RWPE2 (cell line): Measurements from ENCODE around the gene ZNF563.
A peak's percentile ranks its signal among the peaks of the same experiment; 100 is the strongest.

Experiments
- ATAC-seq: fragments of 200-7000 bp; cut with Tn5 transposase; 3 replicates; pipeline ENCODE4 v1.9.1; 2021; ENCODE audit warnings: low read depth
- DNase-seq: peaks from one replicate; pipeline ENCODE4 v3.0.0-alpha.2; 2020; ENCODE audit warnings: low spot score
- H3K27ac ChIP-seq: fragments of 450-650 bp; 2 replicates; pipeline ENCODE4 v1.5.1; 2017; ENCODE audit warnings: mild to moderate bottlenecking; ENCODE audit not compliant: poor library complexity, severe bottlenecking
- H3K27me3 ChIP-seq: fragments of 250-450 bp; sonication (Bioruptor Pico); 2 replicates; pipeline ENCODE4 v1.5.1; 2021; ENCODE audit warnings: mild to moderate bottlenecking, moderate library complexity; ENCODE audit not compliant: insufficient read depth, poor library complexity, severe bottlenecking
- H3K36me3 ChIP-seq: fragments of 250-450 bp; sonication (Bioruptor Pico); 2 replicates; pipeline ENCODE4 v1.5.1; 2020; ENCODE audit warnings: low read depth, mild to moderate bottlenecking, moderate library complexity
- H3K4me1 ChIP-seq: fragments of 250-450 bp; sonication (Bioruptor Pico); 2 replicates; pipeline ENCODE4 v1.5.1; 2021; ENCODE audit warnings: mild to moderate bottlenecking, moderate library complexity; ENCODE audit not compliant: insufficient read depth, poor library complexity, severe bottlenecking
- H3K4me3 ChIP-seq: fragments of 250-450 bp; sonication (Bioruptor Pico); 2 replicates; pipeline ENCODE4 v1.5.1; 2021; ENCODE audit warnings: mild to moderate bottlenecking, moderate library complexity; ENCODE audit not compliant: severe bottlenecking
- H3K9me3 ChIP-seq: fragments of 250-450 bp; sonication (Bioruptor Pico); 2 replicates; pipeline ENCODE4 v1.5.1; 2021; ENCODE audit warnings: mild to moderate bottlenecking, moderate library complexity; ENCODE audit not compliant: severe bottlenecking
- CTCF ChIP-seq: fragments of 450-650 bp; IDR thresholded peaks from one replicate; pipeline ENCODE4 v1.5.1; 2017; ENCODE audit warnings: mild to moderate bottlenecking, moderate library complexity; ENCODE audit not compliant: poor library complexity, severe bottlenecking

ZNF563 gene

DNA sequence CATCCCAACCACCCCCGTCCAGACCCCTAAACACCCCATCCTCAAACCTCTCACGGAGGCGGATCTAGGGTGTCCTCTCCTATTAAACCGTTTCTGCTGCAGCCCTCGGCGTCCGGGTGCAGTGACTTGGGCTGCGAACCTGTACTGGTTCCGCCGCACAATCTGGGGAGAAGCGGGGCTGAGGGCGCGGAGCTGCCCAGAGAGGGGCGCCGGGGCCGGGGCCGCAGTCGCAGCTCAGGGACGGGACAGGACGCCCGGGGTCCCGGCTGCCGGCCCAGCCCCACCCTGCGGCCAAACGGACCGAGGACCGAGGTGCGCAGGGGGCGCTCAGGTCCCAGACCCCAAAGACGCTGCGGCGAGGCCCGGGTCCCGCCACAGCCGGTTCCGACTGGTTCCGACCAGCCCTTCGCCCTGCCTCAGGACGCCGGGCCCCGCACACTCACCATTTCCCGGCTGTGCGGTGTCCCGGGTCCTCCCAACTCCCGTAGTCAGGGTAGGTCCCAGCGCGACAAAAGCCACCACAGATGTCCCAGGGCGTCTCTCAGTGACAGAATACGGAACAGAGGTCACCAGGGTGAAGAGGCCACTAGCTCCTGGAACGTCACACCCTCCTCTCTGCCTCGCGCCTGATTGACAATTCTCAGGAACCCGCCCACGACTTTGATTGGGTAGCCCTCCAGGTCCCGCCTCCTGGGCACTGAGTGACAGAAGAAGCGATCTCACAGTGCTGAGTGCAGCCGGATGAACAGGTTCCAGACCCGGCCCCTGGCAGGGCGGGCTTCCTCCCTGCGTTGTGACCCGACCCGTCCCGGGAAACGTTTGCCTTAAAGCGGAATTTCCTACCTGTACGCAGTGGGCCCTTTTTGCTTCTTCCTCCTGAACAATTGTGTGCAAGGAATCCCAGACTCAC is 38.9 kb downstream of the ZNF563 start, which contains the start of gene ZNF44:
Gene ZNF44, minus strand, starts transcription at position 635 of the 910 bp plus-strand sequence. Its CDS starts 189 bp downstream, at position 446.
- no peaks in the 10 kb centered on the region for H3K27me3 ChIP-seq
- peak; percentile 96 for DNase-seq
- peak within 1 kb of the TSS; percentile 47 for H3K27ac ChIP-seq
- ATAC-seq: peak; percentile 99
- H3K4me1 ChIP-seq: peaks cover 4% of the 10 kb centered on the region
- TF ChIP-seq CTCF: no peak
- peaks cover 15% of the 10 kb centered on the region for H3K36me3 ChIP-seq
- H3K4me3 ChIP-seq: peak within 1 kb of the TSS; percentile 64
- H3K9me3 ChIP-seq: no peaks in the 10 kb centered on the region

DNA sequence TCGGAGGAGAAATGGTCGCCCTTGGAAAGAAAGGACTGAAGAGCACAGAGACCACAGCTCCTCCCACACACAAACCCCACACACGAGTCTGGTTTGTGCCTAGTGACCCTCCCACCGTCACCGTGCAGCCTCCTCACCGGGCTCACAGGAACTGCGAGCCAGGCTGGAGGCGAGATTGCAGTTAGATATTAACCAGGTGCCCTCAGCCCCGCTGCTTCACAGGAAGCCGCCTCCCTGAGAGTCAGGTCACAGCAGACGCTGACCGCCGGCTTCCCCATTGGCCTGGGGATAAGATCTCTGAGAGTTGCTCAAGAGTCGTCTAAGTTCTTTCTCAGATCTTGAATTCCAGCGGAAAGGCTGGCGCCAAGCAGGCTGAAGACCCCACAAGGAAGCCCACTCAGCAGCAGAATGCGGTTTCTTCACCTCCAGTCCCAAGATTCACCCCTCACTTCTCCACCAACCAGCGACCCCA is 39.6 kb downstream of the ZNF563 start:
- TF ChIP-seq CTCF: no peak
- ATAC-seq: peak; percentile 49
- peak overlapping the region; percentile 47 for H3K27ac ChIP-seq

DNA sequence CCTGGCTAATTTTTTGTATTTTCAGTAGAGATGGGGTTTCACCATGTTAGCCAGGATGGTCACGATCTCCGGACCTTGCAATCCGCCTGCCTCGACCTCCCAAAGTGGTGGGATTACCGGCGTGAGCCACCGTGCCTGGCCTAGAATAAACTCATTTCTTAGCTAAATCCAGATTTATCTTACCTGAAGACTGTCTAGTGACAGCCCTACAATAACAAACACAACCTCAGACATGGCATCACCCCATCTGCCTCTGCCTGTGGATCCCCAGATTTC is 43.7 kb downstream of the ZNF563 start:
- Histone ChIP-seq H3K9me3 (peaks cover 5% of the 10 kb centered on the region), H3K27me3 (no peaks in the 10 kb centered on the region), H3K27ac (peak overlapping the region; percentile 43), H3K4me3 (no peak overlapping the region), H3K4me1 (peaks cover 8% of the 10 kb centered on the region), H3K36me3 (peaks cover 31% of the 10 kb centered on the region)
- ATAC-seq (no peak), DNase-seq (no peak)
- no peak for TF ChIP-seq CTCF

More for the DNA sequence above, 39.6 kb downstream of the ZNF563 start:
- DNase-seq: peak; percentile 71
- H3K4me1 ChIP-seq: peaks cover 8% of the 10 kb centered on the region
- H3K9me3 ChIP-seq: no peaks in the 10 kb centered on the region
- no peaks in the 10 kb centered on the region for H3K27me3 ChIP-seq
- peaks cover 15% of the 10 kb centered on the region for H3K36me3 ChIP-seq
- peak overlapping the region; percentile 64 for H3K4me3 ChIP-seq

GRCh38 chr19:12287958-12288500 is 45.4 kb downstream of the ZNF563 start:
- Histone ChIP-seq H3K4me3 (no peak overlapping the region), H3K9me3 (peaks cover 5% of the 10 kb centered on the region), H3K27me3 (no peaks in the 10 kb centered on the region), H3K27ac (no peak overlapping the region), H3K36me3 (peaks cover 30% of the 10 kb centered on the region), H3K4me1 (peaks cover 8% of the 10 kb centered on the region)
- DNase-seq (no peak), ATAC-seq (no peak)
- no peak for TF ChIP-seq CTCF
